ENCODE results near the gene SPTBN1. TPM values are rescaled to one million over a fixed set of nuclear protein-coding genes. Genes with fewer than 3 reads are reported as not detected.

The SPTBN1 gene
- total RNA-seq, 4 donors from 2014 or later: 189 to 423 (median 341) TPM

DNA sequence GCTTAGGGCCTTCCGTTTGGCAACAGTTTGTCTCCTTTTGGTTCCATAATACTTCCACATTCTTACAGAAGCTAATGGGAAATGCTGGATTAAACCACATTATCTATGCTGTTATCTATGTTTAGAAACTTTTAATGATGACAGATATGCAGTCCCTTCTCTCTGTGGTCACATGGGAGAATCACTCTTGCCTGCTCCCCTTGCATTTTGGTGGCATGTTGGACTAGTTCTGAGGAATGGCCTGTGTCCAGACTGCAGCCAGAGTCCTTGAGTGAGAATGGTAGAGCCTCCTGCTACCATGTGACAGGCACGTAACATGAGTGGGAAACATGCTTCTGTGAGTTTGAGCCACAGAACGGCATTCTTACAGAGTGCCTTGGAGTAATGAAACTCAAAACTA is 19.2 kb downstream of the SPTBN1 start:
- DNase-seq: no peak
- no peak for TF ChIP-seq POLR2A (IDR thresholded peaks at IDR 0.05)
- TF ChIP-seq, protein P1, sequence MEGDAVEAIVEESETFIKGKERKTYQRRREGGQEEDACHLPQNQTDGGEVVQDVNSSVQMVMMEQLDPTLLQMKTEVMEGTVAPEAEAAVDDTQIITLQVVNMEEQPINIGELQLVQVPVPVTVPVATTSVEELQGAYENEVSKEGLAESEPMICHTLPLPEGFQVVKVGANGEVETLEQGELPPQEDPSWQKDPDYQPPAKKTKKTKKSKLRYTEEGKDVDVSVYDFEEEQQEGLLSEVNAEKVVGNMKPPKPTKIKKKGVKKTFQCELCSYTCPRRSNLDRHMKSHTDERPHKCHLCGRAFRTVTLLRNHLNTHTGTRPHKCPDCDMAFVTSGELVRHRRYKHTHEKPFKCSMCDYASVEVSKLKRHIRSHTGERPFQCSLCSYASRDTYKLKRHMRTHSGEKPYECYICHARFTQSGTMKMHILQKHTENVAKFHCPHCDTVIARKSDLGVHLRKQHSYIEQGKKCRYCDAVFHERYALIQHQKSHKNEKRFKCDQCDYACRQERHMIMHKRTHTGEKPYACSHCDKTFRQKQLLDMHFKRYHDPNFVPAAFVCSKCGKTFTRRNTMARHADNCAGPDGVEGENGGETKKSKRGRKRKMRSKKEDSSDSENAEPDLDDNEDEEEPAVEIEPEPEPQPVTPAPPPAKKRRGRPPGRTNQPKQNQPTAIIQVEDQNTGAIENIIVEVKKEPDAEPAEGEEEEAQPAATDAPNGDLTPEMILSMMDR (IDR thresholded peaks at IDR 0.05): no peak
- Histone ChIP-seq H3K27me3 (no peaks in the 10 kb centered on the region), H3K4me3 (no peak overlapping the region), H3K27ac (peak overlapping the region in 1 of 2 donors; percentile 3), H3K9me3 (no peaks in the 10 kb centered on the region), H3K36me3 (no peaks in the 10 kb centered on the region), H3K4me1 (peaks cover 10 to 11% of the 10 kb centered on the region in 2 donors)
- intact Hi-C loops (cut with DNase I; ENCODE audit: low total_unique reads): no loop called here

DNA sequence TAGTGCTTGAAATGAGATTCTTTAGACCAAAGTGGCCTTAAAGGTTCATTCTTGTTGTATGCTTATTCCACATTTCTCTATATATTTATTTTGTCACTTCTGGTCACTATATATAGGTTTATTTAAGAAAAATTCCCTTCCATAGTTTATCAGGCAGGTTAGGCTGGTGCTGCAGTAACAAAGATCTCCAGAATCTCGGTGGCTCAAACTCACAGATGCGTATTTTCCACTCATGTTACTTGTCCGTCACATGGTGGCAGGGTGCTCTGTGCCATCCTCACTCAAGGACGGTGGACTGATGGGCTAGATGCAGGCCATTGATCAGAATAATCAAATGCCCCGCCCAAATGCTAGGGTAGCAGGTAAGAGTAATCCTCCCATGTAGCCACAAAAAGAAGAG is 19.8 kb downstream of the SPTBN1 start:
- no peaks in the 10 kb centered on the region for H3K36me3 ChIP-seq
- H3K9me3 ChIP-seq: no peaks in the 10 kb centered on the region
- peak overlapping the region; percentile 3 to 23 for H3K27ac ChIP-seq
- DNase-seq: no peak
- intact Hi-C loops (cut with DNase I; ENCODE audit: low total_unique reads): no loop called here
- H3K4me3 ChIP-seq: no peak overlapping the region
- TF ChIP-seq, protein P1 (IDR thresholded peaks at IDR 0.05): no peak
- no peak for TF ChIP-seq POLR2A (IDR thresholded peaks at IDR 0.05)
- peaks cover 5% of the 10 kb centered on the region in 2 donors for H3K4me1 ChIP-seq
- no peaks in the 10 kb centered on the region for H3K27me3 ChIP-seq

DNA sequence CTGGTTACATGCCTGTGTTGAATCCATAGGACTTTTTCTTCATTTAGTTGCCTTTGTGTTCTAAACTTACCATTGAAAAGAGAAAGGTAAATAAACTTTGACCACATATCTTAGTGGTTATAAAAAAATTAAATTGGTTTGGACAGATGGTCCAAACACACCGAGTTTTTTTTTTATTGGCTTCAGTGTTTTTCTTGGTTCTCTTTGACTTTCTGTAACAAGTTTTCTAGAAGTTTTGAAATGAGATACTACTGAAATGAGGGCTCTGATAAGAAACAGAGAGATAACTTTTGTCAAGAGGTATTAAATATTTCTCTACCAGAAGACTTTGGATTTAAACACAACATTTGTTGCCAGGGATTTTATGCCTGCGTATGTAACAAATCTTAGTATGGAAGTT is 20.7 kb downstream of the SPTBN1 start:
- peak overlapping the region; percentile 48 for H3K27ac ChIP-seq
- no peaks in the 10 kb centered on the region for H3K27me3 ChIP-seq
- TF ChIP-seq, protein P1 (IDR thresholded peaks at IDR 0.05): no peak
- TF ChIP-seq POLR2A (IDR thresholded peaks at IDR 0.05): no peak
- no peak for DNase-seq
- H3K36me3 ChIP-seq: no peaks in the 10 kb centered on the region
- no peak overlapping the region for H3K4me3 ChIP-seq
- peaks cover 2 to 5% of the 10 kb centered on the region in 2 donors for H3K4me1 ChIP-seq
- intact Hi-C loops (cut with DNase I; ENCODE audit: low total_unique reads): no loop called here
- H3K9me3 ChIP-seq: no peaks in the 10 kb centered on the region

DNA sequence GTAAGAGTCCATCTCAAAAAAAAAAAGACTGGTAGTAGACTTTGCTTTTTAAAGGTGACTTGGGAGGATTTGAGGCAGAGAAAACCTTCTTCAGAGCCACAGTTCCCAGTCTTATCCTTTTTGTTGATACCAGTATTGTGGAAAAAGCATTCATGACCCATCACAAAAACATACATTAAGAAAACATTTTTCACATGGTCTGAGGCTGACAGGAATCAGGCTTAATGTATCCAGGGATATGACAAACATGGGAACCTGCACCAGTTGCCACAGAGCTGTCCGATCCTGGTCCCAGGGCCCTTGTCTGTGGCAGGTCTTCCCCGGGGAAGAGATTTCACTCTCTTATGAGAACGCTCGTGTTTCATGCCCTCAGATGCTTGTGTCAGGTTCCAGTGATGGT is 21.8 kb downstream of the SPTBN1 start:
- intact Hi-C loops (cut with DNase I; ENCODE audit: low total_unique reads): no loop called here
- Histone ChIP-seq H3K4me3 (no peak overlapping the region), H3K36me3 (no peaks in the 10 kb centered on the region), H3K27ac (peak overlapping the region; percentile 48), H3K4me1 (peaks cover 4 to 6% of the 10 kb centered on the region in 2 donors), H3K9me3 (no peaks in the 10 kb centered on the region), H3K27me3 (no peaks in the 10 kb centered on the region)
- no peak for TF ChIP-seq POLR2A (IDR thresholded peaks at IDR 0.05)
- TF ChIP-seq, protein P1 (IDR thresholded peaks at IDR 0.05): no peak
- DNase-seq: no peak

DNA sequence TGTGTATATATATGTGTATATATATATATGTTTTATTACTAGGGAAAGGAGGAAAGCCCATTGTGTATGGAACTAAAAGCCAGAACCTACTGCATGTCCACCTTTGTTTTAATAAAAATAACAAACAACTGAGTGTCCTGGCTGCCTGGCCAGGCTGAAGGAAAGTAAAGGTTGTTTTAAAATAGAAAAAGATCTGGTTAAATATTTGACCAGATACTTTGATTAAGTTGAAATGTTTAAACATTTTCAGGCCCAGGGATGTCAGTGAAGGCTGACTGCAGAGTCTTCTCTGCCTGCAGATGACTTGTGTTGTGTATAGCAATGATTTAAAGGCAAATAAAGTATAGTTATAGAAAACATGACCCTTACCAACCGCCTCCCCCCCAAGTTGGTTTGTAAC is 22.8 kb downstream of the SPTBN1 start:
- H3K27ac ChIP-seq: peak overlapping the region; percentile 10 to 30
- intact Hi-C loops (cut with DNase I; ENCODE audit: low total_unique reads): no loop called here
- peaks cover 7 to 16% of the 10 kb centered on the region in 2 donors for H3K4me1 ChIP-seq

More for the DNA sequence above, 22.8 kb downstream of the SPTBN1 start:
- no peaks in the 10 kb centered on the region for H3K36me3 ChIP-seq
- no peak for DNase-seq
- no peak overlapping the region for H3K4me3 ChIP-seq
- TF ChIP-seq, protein P1 (IDR thresholded peaks at IDR 0.05): no peak
- TF ChIP-seq POLR2A (IDR thresholded peaks at IDR 0.05): no peak
- no peaks in the 10 kb centered on the region for H3K9me3 ChIP-seq
- H3K27me3 ChIP-seq: no peaks in the 10 kb centered on the region

All from uterus (tissue), 4 donors.